GM18505 (cell line): Measurements from ENCODE around the gene USP31.
"Not testable (repeated sequence)": the region's sequence is repeated elsewhere in the genome, so short reads cannot be mapped to it uniquely, and the experiment has no call there.

Experiments used
- ATAC-seq: cut with Tn5 transposase; IDR thresholded peaks from one replicate; pipeline ENCODE4 v1.9.1; 2021; ENCODE audit not compliant: unreplicated experiment
- POLR2A ChIP-seq: IDR thresholded peaks from 4 replicates; pipeline ENCODE4 v1.6.1; 2011; ENCODE audit warnings: borderline replicate concordance; ENCODE audit not compliant: insufficient read depth, insufficient read length; ENCODE audit errors: extremely low read depth

Gene USP31

DNA sequence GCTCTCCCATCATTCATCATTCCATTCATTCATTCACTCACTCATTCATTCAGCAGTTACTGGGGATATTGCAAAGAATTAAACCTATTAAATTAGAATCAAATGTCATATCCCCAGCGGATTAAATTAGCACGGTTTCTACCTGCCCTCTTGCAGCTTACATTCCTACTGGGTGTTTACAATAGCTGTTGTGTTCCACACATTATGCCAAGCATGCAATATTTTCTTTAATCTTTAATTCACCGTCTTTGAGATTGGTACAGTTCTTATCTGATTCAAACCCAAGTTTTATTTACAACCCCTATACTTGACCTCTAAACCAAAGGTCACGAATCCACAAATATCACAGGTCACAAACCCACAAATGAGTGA is 727 bp upstream of the USP31 start:
- ATAC-seq, result no peak
- no peak for TF ChIP-seq POLR2A

DNA sequence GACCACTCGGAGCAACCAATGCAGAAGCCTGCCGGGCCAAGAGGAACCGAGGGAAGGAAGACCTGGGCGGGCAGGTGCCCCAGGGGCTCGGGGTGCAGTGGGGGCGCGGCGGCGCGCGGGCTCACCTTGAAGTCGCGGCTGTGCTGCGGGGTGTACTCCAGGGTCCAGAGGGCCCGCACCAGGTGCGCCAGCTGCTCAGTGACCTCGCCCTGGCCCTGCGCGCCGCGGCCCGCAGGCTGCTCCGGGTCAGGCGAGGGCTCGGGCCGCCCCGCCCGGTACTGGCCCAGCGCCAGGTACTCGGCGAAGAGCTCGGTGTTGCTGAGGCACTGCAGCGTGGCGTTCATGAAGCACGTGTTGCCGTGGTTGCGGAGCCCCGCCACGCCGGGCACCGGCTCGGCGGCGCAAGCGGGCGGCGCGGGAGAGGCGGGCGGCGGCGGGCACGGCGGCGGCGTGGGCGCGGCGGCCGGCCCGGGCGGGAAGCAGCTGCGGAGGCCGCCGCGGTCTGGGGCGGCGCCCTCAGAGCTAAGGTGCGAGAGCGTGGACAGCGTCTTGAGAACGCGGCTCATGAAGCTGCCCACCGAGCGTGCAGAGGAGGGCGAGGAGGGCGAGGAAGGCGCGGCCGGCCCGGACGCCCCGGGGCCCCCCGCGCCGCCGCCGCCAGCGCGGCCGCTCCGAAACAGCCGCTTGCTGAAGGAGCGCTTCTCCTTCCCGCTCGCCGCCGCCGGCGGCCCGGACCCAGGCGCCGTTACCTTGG is 562 bp downstream of the USP31 start:
- TF ChIP-seq POLR2A, result no peak
- peak; percentile 38 for ATAC-seq

DNA sequence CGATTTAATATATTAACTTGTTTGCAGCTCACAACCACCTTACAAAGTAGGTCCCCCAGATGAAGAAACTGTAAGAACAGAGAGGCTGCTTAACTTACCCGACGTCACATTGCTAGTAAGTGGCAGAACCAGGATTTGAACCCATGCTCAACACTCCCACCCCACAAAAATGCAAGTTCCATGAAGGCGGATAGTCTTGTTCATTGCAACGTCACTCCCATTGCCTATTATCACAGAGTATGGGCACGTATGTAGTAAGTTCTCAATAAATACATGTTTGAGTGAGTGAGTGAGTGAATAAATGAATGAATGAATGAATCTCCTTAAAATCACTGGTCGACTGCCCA is 1.1 kb downstream of the USP31 start:
- no peak for ATAC-seq
- no peak for TF ChIP-seq POLR2A

DNA sequence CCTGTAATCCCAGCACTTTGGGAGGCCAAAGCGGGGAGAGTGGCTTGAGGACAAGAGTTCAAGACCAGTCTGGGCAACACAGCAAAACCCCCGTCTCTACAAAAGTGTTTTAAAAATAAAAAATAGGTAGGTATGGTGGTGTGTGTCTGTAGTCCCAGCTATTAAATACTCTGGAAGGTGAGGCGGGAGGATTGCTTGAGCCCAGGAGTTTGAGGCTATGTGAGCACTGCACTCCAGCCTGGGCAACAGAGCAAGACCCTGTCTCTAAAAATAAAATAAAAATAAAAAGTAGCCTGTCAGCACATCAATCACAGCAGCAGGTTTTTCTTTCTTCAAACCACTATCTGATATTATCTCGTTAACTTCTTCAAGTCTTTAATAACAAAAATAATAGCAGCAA is 1.6 kb downstream of the USP31 start:
- ATAC-seq, result no peak
- TF ChIP-seq POLR2A, result no peak

DNA sequence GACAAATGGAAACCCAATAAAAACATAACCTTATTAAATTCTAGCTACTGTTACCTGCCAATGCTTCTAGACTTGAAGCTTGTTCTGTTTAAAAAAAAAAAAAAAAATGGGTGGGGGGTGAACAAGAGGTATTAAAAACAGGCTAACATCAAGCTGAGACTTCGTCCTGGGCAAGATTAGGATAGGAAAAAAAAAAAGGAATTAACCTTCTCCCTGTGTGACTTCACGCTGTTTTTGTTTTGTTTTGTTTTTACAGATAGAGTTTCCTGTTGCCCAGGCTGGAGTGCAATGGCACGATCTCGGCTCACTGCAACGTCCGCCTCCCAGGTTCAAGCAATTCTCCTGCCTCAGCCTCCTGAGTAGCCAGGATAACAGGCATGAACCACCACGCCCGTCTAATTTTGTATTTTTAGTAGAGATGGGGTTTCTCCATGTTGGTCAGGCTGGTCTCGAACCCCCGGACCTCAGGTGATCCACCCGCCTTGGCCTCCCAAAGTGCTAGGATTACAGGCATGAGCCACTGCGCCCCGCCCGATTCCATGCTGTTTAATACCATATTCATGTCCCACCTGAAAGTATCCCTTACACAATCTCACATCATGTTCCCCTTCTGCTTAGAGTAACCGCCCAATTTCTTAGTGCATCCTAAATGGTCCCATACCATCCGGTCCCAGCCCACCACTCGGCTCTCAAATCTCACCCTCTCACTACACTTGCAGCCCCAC is 2.2 kb downstream of the USP31 start:
- no peak for ATAC-seq
- TF ChIP-seq POLR2A, result no peak

DNA sequence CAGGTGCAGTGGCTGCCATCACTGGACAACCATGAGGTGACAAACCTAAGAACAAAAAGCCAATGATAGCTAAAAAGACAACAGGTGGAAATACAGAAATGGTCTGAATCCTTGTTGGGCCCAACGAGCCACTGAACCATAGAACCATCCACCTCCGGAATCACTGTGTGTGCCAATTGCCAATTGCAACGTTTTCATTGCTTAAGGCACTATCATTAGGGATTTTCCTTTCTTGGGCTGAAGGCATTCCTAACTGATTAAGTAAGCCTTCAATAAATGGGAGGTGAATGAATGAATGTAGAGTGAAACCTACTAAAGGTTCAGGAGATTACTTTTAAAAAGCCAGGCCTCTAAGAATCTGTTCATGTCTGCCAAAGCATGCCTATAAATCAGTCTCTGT is 3.6 kb downstream of the USP31 start:
- no peak for TF ChIP-seq POLR2A
- no peak for ATAC-seq

DNA sequence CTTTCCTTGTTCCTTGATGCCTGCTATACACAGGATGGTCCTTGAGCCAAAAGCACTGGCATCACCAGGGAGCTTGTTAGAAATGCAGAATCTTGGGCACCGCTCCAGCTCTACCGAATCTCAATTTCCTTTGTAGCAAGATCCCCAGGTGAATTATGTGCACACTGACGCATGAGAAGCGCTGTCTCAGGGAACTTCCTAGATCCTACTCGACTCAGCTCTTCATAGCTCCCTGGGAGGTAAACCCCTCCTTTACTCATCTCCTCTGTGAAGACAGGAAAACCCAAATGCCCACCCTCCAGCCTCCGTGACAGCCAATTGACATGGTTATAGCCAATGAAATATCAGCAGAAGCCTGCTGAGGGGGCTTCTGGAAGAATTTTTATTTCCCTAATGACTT is 4.1 kb downstream of the USP31 start:
- no peak for ATAC-seq
- TF ChIP-seq POLR2A, result no peak

DNA sequence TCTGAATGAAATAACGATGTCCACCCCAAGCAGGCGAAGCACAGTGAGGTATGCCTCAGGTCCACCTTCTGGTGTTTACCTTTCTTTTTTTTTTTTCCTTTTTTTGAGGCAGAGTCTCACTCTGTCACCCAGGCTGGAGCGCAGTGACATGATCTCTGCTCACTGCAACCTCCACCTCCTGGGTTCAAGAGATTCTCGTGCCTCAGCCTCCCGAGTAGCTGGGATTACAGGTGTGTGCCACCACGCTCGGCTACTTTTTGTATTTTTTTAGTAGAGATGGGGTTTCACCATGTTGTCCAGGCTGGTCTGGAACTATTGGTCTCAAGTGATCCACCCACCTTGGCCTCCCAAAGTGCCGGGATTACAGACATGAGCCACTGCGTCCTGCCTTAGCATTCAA is 4.9 kb downstream of the USP31 start:
- not testable (repeated sequence) for ATAC-seq

DNA sequence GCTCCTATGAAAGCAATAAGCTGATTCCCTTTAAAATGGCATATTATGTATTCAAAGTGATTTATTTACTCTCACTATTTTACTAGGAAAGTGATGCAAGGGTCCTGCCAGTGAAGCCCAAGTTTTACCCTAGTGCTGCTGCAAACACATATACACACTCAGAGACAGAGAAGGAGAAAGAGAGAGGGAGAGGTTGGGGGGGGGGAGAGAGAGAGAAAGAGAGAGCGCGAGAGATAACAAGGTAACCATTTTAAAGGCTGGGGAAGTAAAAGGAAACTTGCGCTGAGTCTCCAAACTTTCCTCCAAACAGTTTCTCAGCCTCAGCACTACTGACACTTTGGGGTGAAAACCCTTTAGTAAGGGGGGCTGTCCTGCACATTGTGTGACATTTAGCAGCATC is 5.9 kb downstream of the USP31 start:
- no peak for ATAC-seq
- no peak for TF ChIP-seq POLR2A

DNA sequence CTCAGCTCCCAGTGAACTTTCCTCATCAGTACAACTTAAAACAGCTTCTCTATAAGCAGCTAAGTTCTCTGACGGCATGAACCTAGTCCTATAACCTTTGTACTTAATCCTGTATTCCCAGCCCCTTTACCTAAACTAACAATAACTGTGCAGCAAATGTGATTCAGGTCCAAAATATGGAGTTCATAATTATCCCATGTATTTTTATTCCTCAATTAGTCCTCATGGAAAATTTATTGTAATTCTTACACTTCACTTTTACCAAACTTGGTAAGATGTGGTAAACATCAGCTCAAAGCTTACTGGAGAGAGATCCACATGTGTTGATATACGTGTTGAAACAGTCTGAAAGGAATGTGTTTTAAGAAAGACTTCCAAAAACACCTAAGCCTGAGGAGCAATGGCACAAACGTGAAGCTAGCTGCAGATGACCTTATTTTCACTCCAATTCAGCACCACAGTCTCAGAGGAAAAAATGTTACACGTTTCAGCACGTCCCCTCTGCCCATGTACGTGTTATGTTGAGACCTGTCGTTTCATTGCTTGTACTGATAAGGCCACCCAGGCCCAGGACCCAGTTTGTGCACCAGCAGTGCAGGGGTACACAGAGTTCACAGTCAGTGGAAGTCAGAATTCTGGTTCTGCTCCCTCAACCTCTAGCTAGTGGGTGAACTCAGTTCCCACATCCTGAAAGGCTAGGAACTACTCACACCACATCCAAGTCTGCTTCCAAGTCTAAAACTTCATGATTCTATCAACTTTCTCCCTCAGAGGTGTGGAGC is 7.1 kb downstream of the USP31 start:
- TF ChIP-seq POLR2A, result no peak
- no peak for ATAC-seq

DNA sequence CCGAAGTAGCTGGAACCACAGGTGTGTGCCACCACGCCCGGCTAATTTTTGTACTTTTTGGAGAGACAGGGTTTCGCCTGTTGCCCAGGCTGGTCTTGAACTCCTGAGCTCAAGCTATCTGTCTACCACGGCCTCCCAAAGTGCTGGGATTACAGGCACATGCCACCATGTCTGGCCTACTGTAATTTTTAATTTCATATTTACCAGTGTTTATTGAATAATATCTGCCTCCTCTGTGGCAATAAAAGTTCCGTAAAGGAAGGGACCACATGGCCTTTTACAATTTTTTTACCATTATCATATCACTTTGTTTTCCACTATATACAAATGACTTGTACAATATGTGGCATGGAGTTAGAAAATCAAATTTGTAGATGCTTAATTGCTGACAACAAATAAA is 7.8 kb downstream of the USP31 start:
- no peak for TF ChIP-seq POLR2A
- no peak for ATAC-seq

DNA sequence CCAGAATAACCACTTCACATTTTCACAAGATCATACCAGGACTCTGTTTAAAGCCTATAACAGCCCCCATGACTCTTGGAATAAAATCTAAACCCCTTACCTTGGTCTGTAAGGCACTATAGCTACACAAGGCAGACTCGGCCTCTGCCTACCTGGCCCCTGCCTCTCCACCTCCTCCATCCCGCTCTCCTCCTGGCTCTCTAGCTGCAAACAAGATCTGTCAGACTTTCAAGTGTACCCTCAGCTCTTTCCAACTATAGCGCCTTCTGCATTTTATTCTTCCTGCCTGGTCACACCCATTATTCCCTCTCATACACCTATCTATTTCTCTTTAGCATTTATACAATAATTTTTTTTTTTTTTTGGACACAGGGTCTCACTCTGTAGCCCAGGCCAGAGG is 8.2 kb downstream of the USP31 start:
- ATAC-seq, result no peak
- no peak for TF ChIP-seq POLR2A

DNA sequence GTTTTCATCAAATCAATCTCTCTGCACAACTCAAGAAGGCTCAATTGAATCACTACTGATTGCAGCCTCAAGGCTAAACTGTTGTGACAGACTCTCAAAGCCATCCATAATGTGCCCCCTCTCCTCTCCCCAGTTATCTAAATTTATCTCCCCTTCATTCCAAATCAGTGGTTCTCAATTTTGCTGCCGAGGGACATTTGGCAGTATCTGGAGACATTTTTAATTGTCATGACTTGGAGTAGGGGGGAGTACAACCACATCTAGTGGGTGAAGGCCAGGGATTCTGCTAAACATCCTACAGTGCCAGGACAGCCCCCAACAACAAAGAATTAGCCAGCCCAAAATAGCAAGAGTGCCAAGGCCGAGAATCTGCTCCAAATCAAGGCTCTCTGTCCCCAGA is 9.1 kb downstream of the USP31 start:
- no peak for TF ChIP-seq POLR2A
- no peak for ATAC-seq

DNA sequence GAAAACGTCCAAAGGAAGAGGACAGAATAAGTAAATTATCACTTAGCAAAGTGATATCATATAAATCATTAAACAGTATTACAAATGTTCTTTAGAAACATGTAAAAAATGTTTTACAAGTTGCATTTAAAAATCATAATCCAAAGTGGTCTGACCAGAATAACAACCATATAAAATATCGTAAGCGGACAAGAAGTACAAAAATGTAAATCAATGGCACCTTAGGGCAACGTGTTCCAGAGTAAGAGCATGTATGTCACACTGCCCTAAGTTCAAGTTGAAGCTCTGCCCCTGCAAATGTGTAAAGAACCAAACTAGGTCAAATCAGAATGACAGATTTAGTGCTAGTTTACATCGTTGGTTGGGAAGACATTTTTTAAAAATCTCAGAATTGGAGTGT is 11.4 kb downstream of the USP31 start:
- ATAC-seq, result no peak

More for the DNA sequence above, 11.4 kb downstream of the USP31 start:
- TF ChIP-seq POLR2A, result no peak
